ENCODE results near the gene PHLDA3.

GRCh38 chr1:201420608-201421002 is 48.4 kb downstream of the PHLDA3 start:
- TF ChIP-seq CTCF (tag by site-specific recombination; IDR thresholded peaks at IDR 0.05) (no peak), KLF7 (tag by site-specific recombination; IDR thresholded peaks at IDR 0.05; ENCODE audit: borderline replicate concordance) (no peak), YY1 (tag by site-specific recombination; IDR thresholded peaks at IDR 0.05) (no peak), GLI4 (tag by site-specific recombination; IDR thresholded peaks at IDR 0.05) (no peak), ZFHX2 (tag by site-specific recombination; conservative IDR thresholded peaks at IDR 0.05) (no peak), ZBTB1 (tag by site-specific recombination; IDR thresholded peaks at IDR 0.05) (no peak), ZNF521 (tag by site-specific recombination; IDR thresholded peaks at IDR 0.05) (no peak), HOXA7 (CRISPR knock-in tag; IDR thresholded peaks at IDR 0.05; ENCODE audit: borderline replicate concordance) (no peak), ZNF501 (tag by site-specific recombination; IDR thresholded peaks at IDR 0.05) (no peak), ZNF664 (tag by site-specific recombination; IDR thresholded peaks at IDR 0.05) (no peak), ZSCAN5A (tag by site-specific recombination; IDR thresholded peaks at IDR 0.05) (no peak), ZNF292 (tag by site-specific recombination; IDR thresholded peaks at IDR 0.05; ENCODE audit: borderline replicate concordance, low read depth) (no peak), REST (tag by site-specific recombination; IDR thresholded peaks at IDR 0.05) (no peak), ZFP3 (tag by site-specific recombination; IDR thresholded peaks at IDR 0.05; ENCODE audit: low read depth) (no peak)
